A549 treated with DMSO at 1 μM for 4 hours (cell line): ENCODE data around the gene ATG4D. TPM values are rescaled to one million over a fixed set of nuclear protein-coding genes. Genes with fewer than 3 reads are reported as not detected.

ENCODE experiments used
- total RNA-seq: library from RNA; stranded (reverse); fragments of 200-300 nt; extraction: Qiagen RNA extraction; gene quantifications from 5 replicates; pipeline ENCODE4 v1.2.3, GENCODE V29; 2022; ENCODE audit warnings: low read depth

Gene ATG4D
- 19.2 to 23.6 TPM (median 22.5 TPM) in 5 replicates for total RNA-seq

DNA sequence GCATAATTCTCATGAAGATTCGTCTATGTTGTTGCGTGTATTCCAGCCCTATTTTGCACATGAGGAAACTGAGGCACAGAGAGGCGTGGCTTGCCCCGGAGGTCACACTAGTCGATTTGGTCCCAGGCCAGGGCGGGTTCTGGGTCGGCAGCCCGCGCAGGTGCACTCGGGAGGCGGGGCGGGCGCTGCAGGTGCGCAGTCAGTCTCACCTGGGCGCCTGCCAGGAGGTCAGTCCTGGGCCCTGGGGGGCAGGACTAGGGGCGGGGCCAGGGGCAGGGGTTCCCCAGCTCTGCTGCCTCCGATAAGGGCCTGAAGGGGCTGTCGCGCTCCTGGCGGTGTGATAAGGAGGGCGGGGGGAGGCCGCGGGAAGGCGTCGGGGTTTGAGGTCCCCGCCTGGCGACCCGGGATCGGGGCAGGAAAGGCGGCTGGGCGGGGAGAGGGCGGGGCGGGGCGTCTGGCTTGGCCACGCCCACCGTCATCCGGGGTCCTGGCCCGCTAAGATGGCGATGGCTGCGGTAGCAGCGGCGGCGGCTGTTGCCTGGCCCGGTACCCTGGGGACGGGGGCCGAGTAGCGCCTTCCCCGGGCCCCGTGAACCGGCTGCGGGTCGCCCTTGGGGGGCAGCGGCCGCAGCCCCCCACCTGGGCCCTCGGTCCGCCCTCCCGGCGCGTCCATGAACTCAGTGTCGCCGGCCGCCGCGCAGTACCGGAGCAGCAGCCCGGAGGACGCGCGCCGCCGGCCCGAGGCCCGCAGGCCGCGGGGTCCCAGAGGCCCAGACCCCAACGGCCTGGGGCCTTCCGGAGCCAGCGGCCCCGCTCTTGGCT, at the start of gene ATG4D:
TSS of gene ATG4D (plus strand) at position 485 of the 822 bp plus-strand sequence. CDS start at position 672, 187 bp downstream.

DNA sequence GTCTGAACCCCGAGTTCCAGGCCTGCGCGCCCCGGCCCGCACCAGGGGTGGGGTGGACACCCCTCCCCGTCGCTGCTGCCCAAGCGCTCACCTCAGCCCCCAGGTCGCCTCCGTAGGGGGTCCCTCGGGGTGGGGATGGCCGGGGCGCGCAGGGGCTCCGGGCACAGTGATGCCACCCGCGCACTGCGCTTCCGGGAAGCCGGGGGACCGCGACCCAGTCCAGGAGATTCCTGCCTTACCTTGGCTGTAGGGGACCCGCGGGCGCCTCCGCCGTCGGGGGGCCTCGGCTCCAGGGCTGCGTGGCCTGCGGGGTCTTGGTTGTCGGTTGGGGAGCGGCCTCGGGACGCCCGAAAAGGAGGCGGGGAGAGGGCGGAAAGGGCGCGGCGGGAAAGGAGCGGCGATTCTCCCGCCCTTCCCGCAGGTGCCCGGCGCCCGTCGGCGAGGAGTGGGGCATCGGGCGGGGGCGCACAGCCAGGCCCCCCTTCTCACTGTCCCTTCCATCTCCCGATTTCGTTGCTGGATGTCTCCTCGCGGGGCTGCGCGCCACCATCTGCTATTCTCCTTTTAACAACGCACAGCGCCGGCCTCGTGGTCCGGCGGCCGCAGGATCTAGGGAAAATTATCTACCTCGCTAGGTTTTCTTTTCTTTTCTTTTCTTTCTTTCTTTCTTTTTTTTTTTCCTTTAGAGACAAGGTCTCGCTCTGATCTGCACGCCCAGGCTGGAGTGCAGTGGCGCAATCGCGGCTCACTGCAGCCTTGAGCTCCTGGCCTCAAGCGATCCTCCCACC, 40.5 kb upstream of the ATG4D start, which contains the start of gene KEAP1:
TSS of gene KEAP1 (minus strand) at position 355 of the 788 bp plus-strand sequence. CDS start 3,323 bp downstream, outside the sequence.

DNA sequence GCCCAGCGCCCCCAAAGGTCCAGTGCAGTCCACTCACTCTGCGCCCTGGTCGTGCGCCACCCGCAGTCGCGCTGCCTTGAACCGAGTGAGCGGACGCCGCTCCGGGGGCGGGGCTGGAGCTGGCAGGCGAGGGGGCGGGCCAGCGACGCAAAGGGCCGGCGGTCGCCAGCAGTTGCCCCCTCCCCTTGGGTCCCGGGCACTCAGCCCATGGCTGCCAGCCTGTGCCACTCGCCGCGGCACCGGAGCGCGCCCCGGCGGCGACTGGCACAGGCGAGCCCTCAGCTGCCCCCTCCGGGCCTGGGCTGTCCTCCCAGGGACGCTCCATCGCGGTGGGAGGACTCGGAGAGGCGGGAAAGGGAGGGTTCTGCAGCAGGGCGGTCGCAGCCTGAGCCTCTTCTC, 26.3 kb upstream of the ATG4D start, which contains the start of gene S1PR5:
TSS of gene S1PR5 (minus strand) at position 87 of the 399 bp plus-strand sequence. CDS start 2,436 bp downstream, outside the sequence.

DNA sequence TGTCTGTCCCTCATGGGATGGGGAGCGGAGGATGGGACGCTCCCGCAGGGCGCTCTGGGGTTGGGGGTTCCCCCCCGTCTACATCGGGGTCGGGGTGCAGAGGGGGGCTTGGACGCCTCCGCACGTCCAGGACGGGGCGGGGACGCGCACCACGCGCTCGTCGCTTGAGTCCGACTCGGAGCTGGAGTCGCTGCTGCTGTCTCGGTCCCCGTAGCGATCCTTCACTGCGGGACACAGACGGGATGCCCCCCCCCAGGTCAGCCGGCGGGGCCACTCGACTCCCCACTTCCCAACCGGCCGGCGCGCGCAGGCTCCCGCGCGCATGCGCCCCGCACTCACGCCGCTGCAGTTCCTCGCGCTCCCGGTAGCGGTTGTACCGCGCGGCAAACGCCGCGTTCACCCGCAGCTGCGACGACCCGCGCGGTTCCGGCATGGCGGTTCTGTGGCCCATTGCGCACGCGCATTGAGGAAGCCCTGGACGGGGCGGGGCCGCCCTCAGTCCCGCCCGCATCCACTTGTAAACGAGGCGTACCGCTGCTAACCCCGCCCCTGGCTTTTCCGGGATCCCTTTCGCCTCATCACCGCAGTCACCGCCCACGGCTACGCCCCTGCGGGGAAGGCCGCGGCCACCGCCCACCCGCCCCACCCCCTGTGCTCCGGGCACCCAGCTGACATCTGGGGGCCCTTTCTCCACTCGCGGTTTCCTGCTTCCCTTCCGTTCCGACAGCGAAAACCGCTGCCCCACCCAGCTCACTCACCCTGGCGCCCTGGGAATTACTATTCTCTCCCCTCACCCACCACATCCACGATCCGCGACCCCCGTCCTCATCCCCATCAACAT, 22.1 kb downstream of the ATG4D start, which contains the start of gene KRI1:
TSS of gene KRI1 (minus strand) at position 444 of the 841 bp plus-strand sequence. CDS start at position 433, 11 bp downstream.

DNA sequence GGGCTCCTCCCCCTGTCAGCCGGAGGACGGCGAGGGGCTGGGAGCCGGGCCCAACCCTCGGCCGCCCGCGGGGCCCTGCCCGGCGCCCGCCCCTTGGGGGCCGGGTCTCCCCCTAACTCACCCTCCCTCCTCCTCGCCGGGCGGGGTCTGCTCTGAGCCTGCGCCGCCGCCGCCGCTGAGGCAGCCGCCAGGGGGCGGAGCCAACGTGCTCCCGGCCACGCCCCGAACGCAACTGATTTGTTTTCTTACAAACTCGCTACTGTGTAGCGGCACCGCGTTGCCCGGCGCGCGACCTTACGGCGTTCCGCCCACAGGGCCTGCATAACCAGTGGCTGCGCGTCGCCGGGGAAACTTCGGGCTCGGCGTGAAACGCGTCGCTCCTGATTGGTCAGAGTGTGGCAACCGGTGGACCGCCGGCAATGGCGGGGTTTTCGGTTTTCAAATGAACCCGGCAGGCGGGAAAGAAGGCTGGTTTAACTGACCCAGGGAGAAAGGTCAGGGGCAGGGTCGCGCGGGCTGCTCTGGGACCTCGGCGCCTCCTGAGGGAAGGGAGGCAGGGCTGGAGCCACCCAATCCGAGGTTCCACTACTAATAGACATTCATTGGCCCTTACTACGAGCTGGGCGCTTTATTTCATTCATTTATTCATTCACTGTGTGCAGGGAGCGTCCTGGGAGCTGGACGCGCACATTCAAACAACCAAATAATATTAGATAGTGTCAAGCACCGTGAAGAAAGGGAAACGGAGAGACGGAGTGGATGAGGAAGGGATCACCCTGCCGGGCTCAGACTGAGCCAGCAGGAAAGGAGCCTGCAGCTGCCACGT, 25.3 kb downstream of the ATG4D start, which contains the start of gene CDKN2D:
TSS of gene CDKN2D (minus strand) at position 154 of the 826 bp plus-strand sequence. CDS start 326 bp downstream, outside the sequence.

DNA sequence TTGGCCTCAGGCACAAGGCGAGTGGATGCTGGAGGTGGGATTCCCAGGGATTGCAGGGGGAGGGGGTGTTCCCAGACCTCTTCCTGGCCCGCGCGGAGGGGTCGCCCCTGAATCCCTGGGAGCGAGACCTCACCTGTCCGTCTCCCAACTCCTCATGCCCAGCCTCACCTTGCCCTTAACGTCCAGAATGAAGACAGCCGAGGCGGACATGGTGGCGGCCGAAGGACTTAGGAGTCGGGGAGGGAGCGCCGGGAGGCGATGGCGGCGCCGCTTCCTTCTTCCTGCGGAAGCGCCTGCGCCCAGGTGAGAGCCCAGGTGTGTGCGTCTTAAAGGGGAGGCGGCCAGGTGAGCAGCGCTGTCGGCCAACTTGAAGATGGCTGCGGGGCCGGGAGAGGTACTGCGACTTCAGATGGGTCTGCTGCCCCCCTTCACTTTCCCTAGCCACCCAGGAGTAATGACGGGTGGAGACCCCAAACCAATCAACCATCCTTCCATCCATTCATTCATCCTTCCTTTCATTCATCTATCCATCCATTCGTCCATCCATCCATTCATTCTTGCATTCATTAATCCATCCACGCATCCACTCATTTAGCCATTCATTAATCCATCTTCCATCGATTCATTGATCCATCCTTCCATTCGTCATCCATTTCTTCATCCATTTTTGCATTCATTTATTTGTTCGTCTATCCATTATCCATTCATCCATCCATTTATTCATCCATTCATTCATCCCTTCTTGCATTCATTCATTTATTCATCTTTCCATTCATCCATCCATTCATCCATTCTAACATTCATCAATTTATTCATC, 43.5 kb downstream of the ATG4D start, which contains the start of gene AP1M2:
TSS of gene AP1M2 (minus strand) at position 291 of the 817 bp plus-strand sequence. CDS start at position 210, 81 bp downstream.

Other genes starting within 250 kb of the ATG4D start
- gene ZGLP1, start 234.1 kb upstream of the ATG4D start, total RNA-seq: 0.87 to 3.6 TPM (median 1.7 TPM) in 5 replicates
- 21.5 to 37.1 TPM (median 29.8 TPM) in 5 replicates for gene FDX2, start 227.9 kb upstream of the ATG4D start, total RNA-seq
- gene RAVER1, start 210.4 kb upstream of the ATG4D start, total RNA-seq: 21.6 to 34.4 TPM (median 30.0 TPM) in 5 replicates
- 5.6 to 10.2 TPM (median 8.8 TPM) in 5 replicates for gene ICAM3, start 204.3 kb upstream of the ATG4D start, total RNA-seq
- gene TYK2, start 163.3 kb upstream of the ATG4D start, total RNA-seq: 32.6 to 51.3 TPM (median 48.2 TPM) in 5 replicates
- 174 to 204 TPM (median 177 TPM) in 5 replicates for gene CDC37, start 140.4 kb upstream of the ATG4D start, total RNA-seq
- gene PDE4A, start 123.4 kb upstream of the ATG4D start, total RNA-seq: 4.3 to 6.4 TPM (median 5.1 TPM) in 5 replicates
- gene KEAP1, start 40.5 kb upstream of the ATG4D start, total RNA-seq: 59.7 to 76.3 TPM (median 65.5 TPM) in 5 replicates
- 2.1 to 2.9 TPM (median 2.6 TPM) in 5 replicates for gene S1PR5, start 26.5 kb upstream of the ATG4D start, total RNA-seq
- 17.0 to 19.8 TPM (median 17.8 TPM) in 5 replicates for gene KRI1, start 22.1 kb downstream of the ATG4D start, total RNA-seq
- 4.6 to 5.4 TPM (median 5.0 TPM) in 5 replicates for gene CDKN2D, start 25.1 kb downstream of the ATG4D start, total RNA-seq
- gene AP1M2, start 43.4 kb downstream of the ATG4D start, total RNA-seq: 36.2 to 50.7 TPM (median 39.6 TPM) in 5 replicates
- gene SLC44A2, start 81.6 kb downstream of the ATG4D start, total RNA-seq: 5.4 to 8.1 TPM (median 6.6 TPM) in 5 replicates
- gene ILF3, start 110.4 kb downstream of the ATG4D start, total RNA-seq: 169 to 194 TPM (median 184 TPM) in 5 replicates
- gene QTRT1, start 157.5 kb downstream of the ATG4D start, total RNA-seq: 30.4 to 37.4 TPM (median 33.7 TPM) in 5 replicates
- gene DNM2, start 174.2 kb downstream of the ATG4D start, total RNA-seq: 44.3 to 59.1 TPM (median 54.4 TPM) in 5 replicates